Fibroblast of lung (primary cell): Measurements from ENCODE around the gene SAE1. TPM values are rescaled to one million over a fixed set of nuclear protein-coding genes. Genes with fewer than 3 reads are reported as not detected.

Source experiments
- DNase-seq, 2 donors: peaks; one replicate each; pipeline versions ENCODE4 v3.0.0 to v3.0.0-alpha.2; 2010; ENCODE audit warnings: low read depth in 2 of 2
- H2AFZ ChIP-seq: 2 replicates; pipeline ENCODE4 v1.5.1; 2012; ENCODE audit warnings: low read length, control low read depth, inconsistent platforms
- H3K27ac ChIP-seq: 2 replicates; pipeline ENCODE4 v1.5.1; 2011; ENCODE audit warnings: low read length, control low read depth; ENCODE audit not compliant: insufficient read depth
- H3K27me3 ChIP-seq: 2 replicates; pipeline ENCODE4 v1.5.1; 2011; ENCODE audit warnings: mild to moderate bottlenecking, low read length; ENCODE audit not compliant: control insufficient read depth, insufficient read depth
- H3K36me3 ChIP-seq: 2 replicates; pipeline ENCODE4 v1.5.1; 2011; ENCODE audit warnings: low read length; ENCODE audit not compliant: control insufficient read depth, insufficient read depth
- H3K4me1 ChIP-seq: 2 replicates; pipeline ENCODE4 v1.5.1; 2011; ENCODE audit warnings: low read length; ENCODE audit not compliant: control insufficient read depth, insufficient read depth; ENCODE audit errors: extremely low read depth
- H3K4me2 ChIP-seq: 2 replicates; pipeline ENCODE4 v1.5.1; 2011; ENCODE audit warnings: low read length, control low read depth; ENCODE audit not compliant: insufficient read depth; ENCODE audit errors: extremely low read depth
- H3K4me3 ChIP-seq, 4 experiments: fragments of 200-600 bp in 1 of 4; sonication (generic) in 1 of 4; replicated peaks in 1 of 4; 2 replicates each; pipeline ENCODE4 v1.5.1; 2011 to 2016; ENCODE audit warnings: low read length in 4 of 4, low read depth in 3 of 4, mild to moderate bottlenecking in 3 of 4, control low read depth in 2 of 4, inconsistent platforms in 1 of 4, mixed read lengths in 1 of 4; ENCODE audit not compliant: insufficient read depth in 1 of 4; ENCODE audit errors: control extremely low read depth in 1 of 4
- H3K79me2 ChIP-seq: 2 replicates; pipeline ENCODE4 v1.5.1; 2012; ENCODE audit warnings: mild to moderate bottlenecking, low read length, inconsistent platforms; ENCODE audit not compliant: control insufficient read depth, insufficient read depth
- H3K9ac ChIP-seq: 2 replicates; pipeline ENCODE4 v1.5.1; 2011; ENCODE audit warnings: mild to moderate bottlenecking, low read length, control low read depth; ENCODE audit not compliant: insufficient read depth
- H3K9me3 ChIP-seq: 2 replicates; pipeline ENCODE4 v1.5.1; 2012; ENCODE audit warnings: low read depth, low read length; ENCODE audit not compliant: control insufficient read depth, insufficient read depth
- H4K20me1 ChIP-seq: 2 replicates; pipeline ENCODE4 v1.5.1; 2011; ENCODE audit warnings: low read length; ENCODE audit not compliant: control insufficient read depth, insufficient read depth; ENCODE audit errors: extremely low read depth
- CTCF ChIP-seq, 2 donors: IDR thresholded peaks in 1 of 2; conservative IDR thresholded peaks in 1 of 2; 1 replicate in 1 of 2; 2 replicates in 1 of 2; pipeline ENCODE4 v1.5.1; 2011 to 2012; ENCODE audit warnings: low read length in 2 of 2, control low read depth in 1 of 2, inconsistent platforms in 1 of 2, low read depth in 1 of 2, mild to moderate bottlenecking in 1 of 2
- EZH2 ChIP-seq: IDR thresholded peaks from 2 replicates; pipeline ENCODE4 v1.5.1; 2012; ENCODE audit warnings: low read length, control low read depth, mild to moderate bottlenecking; ENCODE audit errors: missing control alignments
- polyA plus RNA-seq, 2 donors: library from polyadenylated mRNA; depleted of rRNA in 1 of 2; stranded (reverse) in 1 of 2; unstranded in 1 of 2; fragments of >200 nt; gene quantifications; 2 replicates each; pipeline ENCODE4 v1.2.1, GENCODE V29; 2011 to 2012; ENCODE audit warnings: missing spikeins in 1 of 2
- total RNA-seq: library from RNA; depleted of rRNA; stranded (reverse); fragments of >200 nt; gene quantifications from 2 replicates; pipeline ENCODE4 v1.2.1, GENCODE V29; 2014

SAE1 gene
- total and polyA plus RNA-seq, 2 donors (not counting 1 experiment from before 2014, with no cell fraction given), result 97.9 to 152 TPM

GRCh38 chr19:47125669-47125938 is 5.0 kb upstream of the SAE1 start:
- TF ChIP-seq CTCF (conservative IDR thresholded peaks at IDR 0.05 in 1 of 2, IDR thresholded peaks at IDR 0.05 in 1 of 2; ENCODE audit: low read depth in 1 of 2, low read length in 2 of 2), result no peak
- TF ChIP-seq EZH2, result no peak
- H3K27ac ChIP-seq, result no peak overlapping the region

GRCh38 chr19:47129579-47129978 is 1.1 kb upstream of the SAE1 start:
- peaks cover 37% of the 10 kb centered on the region for H3K79me2 ChIP-seq
- H3K4me3 ChIP-seq, result no peak overlapping the region
- H2AFZ ChIP-seq, result no peak overlapping the region
- peaks cover 8% of the 10 kb centered on the region for H3K4me1 ChIP-seq
- H3K27me3 ChIP-seq, result no peaks in the 10 kb centered on the region
- no peak overlapping the region for H3K9ac ChIP-seq
- no peak overlapping the region for H3K4me2 ChIP-seq
- TF ChIP-seq CTCF (conservative IDR thresholded peaks at IDR 0.05 in 1 of 2, IDR thresholded peaks at IDR 0.05 in 1 of 2; ENCODE audit: low read depth in 1 of 2, low read length in 2 of 2), result no peak
- no peak for TF ChIP-seq EZH2
- H3K9me3 ChIP-seq, result no peaks in the 10 kb centered on the region
- no peak overlapping the region for H3K27ac ChIP-seq
- no peaks in the 10 kb centered on the region for H4K20me1 ChIP-seq
- H3K36me3 ChIP-seq, result peaks cover 1% of the 10 kb centered on the region
- DNase-seq, result no peak

More at GRCh38 chr19:47125669-47125938, 5.0 kb upstream of the SAE1 start:
- no peak for DNase-seq
- no peak overlapping the region for H3K4me2 ChIP-seq
- H3K4me1 ChIP-seq, result peaks cover 2% of the 10 kb centered on the region
- no peak overlapping the region for H3K9ac ChIP-seq
- H3K36me3 ChIP-seq, result no peaks in the 10 kb centered on the region
- H3K9me3 ChIP-seq, result no peaks in the 10 kb centered on the region
- no peaks in the 10 kb centered on the region for H3K79me2 ChIP-seq
- H4K20me1 ChIP-seq, result no peaks in the 10 kb centered on the region
- no peak overlapping the region for H2AFZ ChIP-seq
- no peak overlapping the region for H3K4me3 ChIP-seq
- no peaks in the 10 kb centered on the region for H3K27me3 ChIP-seq

GRCh38 chr19:47130120-47130588 is 481 bp upstream of the SAE1 start:
- peaks cover 43% of the 10 kb centered on the region for H3K79me2 ChIP-seq
- no peak overlapping the region for H3K4me3 ChIP-seq
- peaks cover 12% of the 10 kb centered on the region for H3K4me1 ChIP-seq
- no peak overlapping the region for H3K9ac ChIP-seq
- DNase-seq, result peak in 1 of 2 donors; percentile 5
- H3K27me3 ChIP-seq, result no peaks in the 10 kb centered on the region
- H3K9me3 ChIP-seq, result no peaks in the 10 kb centered on the region
- no peak overlapping the region for H3K4me2 ChIP-seq
- H3K27ac ChIP-seq, result no peak overlapping the region
- no peak overlapping the region for H2AFZ ChIP-seq
- H4K20me1 ChIP-seq, result no peaks in the 10 kb centered on the region
- TF ChIP-seq CTCF (conservative IDR thresholded peaks at IDR 0.05 in 1 of 2, IDR thresholded peaks at IDR 0.05 in 1 of 2; ENCODE audit: low read depth in 1 of 2, low read length in 2 of 2), result no peak
- TF ChIP-seq EZH2, result no peak
- peaks cover 1% of the 10 kb centered on the region for H3K36me3 ChIP-seq
